ENCODE measurements around the gene GABRG3. TPM values are rescaled to one million over a fixed set of nuclear protein-coding genes. Genes with fewer than 3 reads are reported as not detected.
A peak's percentile ranks its signal among the peaks of the same experiment; 100 is the strongest.

GABRG3 gene
- total and polyA plus RNA-seq, 2 experiments from 2014 or later, result 0.15 to 0.43 TPM

DNA sequence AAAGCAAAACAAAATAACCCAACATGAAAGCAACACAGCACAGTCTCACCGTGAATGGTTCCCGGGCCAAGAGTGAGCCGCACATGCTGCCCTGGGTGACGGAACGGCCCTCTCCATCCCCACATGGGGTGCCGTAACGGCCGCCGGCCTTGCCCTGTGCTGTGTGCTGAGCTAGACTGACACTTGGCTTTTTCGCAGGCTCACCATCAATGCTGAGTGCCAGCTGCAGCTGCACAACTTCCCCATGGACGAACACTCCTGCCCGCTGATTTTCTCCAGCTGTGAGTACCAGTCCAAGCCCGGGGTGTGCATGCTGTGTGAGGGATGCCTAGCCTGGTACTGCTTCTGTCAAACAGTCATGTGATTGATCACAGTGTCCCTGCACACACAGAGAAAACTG lies 357.6 kb downstream of the GABRG3 start:
- WGBS (ENCODE audit: low lambda C conversion rate, missing lambda C conversion rate), result 87% methylated on average over 13 of the region's 13 CpGs

DNA sequence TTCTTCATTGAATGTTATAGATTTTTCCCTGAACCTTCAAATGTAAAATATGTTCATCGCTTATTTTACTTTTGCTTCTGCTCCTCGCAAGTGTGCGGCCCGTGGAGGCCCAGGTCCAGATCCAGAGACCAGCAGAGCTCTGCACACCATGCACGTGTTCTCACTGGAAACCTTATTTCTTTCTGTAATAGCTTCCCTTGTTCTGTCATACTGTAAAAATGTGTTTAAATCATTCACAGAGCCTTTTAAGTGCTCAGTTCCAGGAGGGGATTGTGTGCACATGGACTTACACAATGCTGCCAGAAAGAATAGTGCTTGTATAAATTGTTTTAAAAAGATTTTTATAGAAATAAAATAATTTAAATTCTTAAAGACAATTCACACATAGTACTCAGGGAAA lies 359.3 kb downstream of the GABRG3 start:
- no peaks in the 10 kb centered on the region for H3K79me2 ChIP-seq
- H4K20me1 ChIP-seq (ENCODE audit: insufficient read depth, poor library complexity, severe bottlenecking), result no peaks in the 10 kb centered on the region
- WGBS (ENCODE audit: low lambda C conversion rate, missing lambda C conversion rate), result 92% methylated on average over 5 of the region's 5 CpGs
- no peak overlapping the region for H3K27ac ChIP-seq
- no peak overlapping the region for H3K4me3 ChIP-seq
- no peaks in the 10 kb centered on the region for H3K9me2 ChIP-seq (replicated peaks; ENCODE audit: insufficient read depth)
- no peak overlapping the region for H3K4me2 ChIP-seq
- H3K4me1 ChIP-seq (ENCODE audit: insufficient read depth), result no peaks in the 10 kb centered on the region
- no peak for TF ChIP-seq EZH2 (IDR thresholded peaks at IDR 0.05; ENCODE audit: borderline replicate concordance)
- TF ChIP-seq, protein P1, sequence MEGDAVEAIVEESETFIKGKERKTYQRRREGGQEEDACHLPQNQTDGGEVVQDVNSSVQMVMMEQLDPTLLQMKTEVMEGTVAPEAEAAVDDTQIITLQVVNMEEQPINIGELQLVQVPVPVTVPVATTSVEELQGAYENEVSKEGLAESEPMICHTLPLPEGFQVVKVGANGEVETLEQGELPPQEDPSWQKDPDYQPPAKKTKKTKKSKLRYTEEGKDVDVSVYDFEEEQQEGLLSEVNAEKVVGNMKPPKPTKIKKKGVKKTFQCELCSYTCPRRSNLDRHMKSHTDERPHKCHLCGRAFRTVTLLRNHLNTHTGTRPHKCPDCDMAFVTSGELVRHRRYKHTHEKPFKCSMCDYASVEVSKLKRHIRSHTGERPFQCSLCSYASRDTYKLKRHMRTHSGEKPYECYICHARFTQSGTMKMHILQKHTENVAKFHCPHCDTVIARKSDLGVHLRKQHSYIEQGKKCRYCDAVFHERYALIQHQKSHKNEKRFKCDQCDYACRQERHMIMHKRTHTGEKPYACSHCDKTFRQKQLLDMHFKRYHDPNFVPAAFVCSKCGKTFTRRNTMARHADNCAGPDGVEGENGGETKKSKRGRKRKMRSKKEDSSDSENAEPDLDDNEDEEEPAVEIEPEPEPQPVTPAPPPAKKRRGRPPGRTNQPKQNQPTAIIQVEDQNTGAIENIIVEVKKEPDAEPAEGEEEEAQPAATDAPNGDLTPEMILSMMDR (IDR thresholded peaks at IDR 0.05; ENCODE audit: poor library complexity), result no peak
- no peak for TF ChIP-seq EZH2phosphoT487 (IDR thresholded peaks at IDR 0.05; ENCODE audit: low read depth, severe bottlenecking, unreplicated experiment)
- H3K36me3 ChIP-seq (replicated peaks; ENCODE audit: insufficient read depth, low read depth), result no peaks in the 10 kb centered on the region
- H3K27me3 ChIP-seq, result no peaks in the 10 kb centered on the region
- DNase-seq (ENCODE audit: low spot score), result no peak
- no peaks in the 10 kb centered on the region for H3K9me3 ChIP-seq (ENCODE audit: low read depth)
- H2AFZ ChIP-seq, result no peak overlapping the region

More for the DNA sequence above, 357.6 kb downstream of the GABRG3 start:
- Histone ChIP-seq H4K20me1 (ENCODE audit: insufficient read depth, poor library complexity, severe bottlenecking) (no peaks in the 10 kb centered on the region), H2AFZ (no peak overlapping the region), H3K79me2 (no peaks in the 10 kb centered on the region), H3K36me3 (replicated peaks; ENCODE audit: insufficient read depth, low read depth) (no peaks in the 10 kb centered on the region), H3K9me3 (ENCODE audit: low read depth) (no peaks in the 10 kb centered on the region), H3K4me2 (peak overlapping the region; percentile 47), H3K27me3 (no peaks in the 10 kb centered on the region), H3K4me3 (no peak overlapping the region), H3K4me1 (ENCODE audit: insufficient read depth) (no peaks in the 10 kb centered on the region), H3K9me2 (replicated peaks; ENCODE audit: insufficient read depth) (no peaks in the 10 kb centered on the region), H3K27ac (no peak overlapping the region)
- TF ChIP-seq, protein P1 (IDR thresholded peaks at IDR 0.05; ENCODE audit: poor library complexity), result no peak
- TF ChIP-seq EZH2phosphoT487 (IDR thresholded peaks at IDR 0.05; ENCODE audit: low read depth, severe bottlenecking, unreplicated experiment) (no peak), EZH2 (IDR thresholded peaks at IDR 0.05; ENCODE audit: borderline replicate concordance) (no peak)
- DNase-seq (ENCODE audit: low spot score), result no peak

- Histone ChIP-seq H3K9me3 (ENCODE audit: low read depth) (no peaks in the 10 kb centered on the region), H3K4me1 (ENCODE audit: insufficient read depth) (no peaks in the 10 kb centered on the region), H2AFZ (no peak overlapping the region), H3K27me3 (no peaks in the 10 kb centered on the region), H3K4me2 (no peak overlapping the region), H3K36me3 (replicated peaks; ENCODE audit: insufficient read depth, low read depth) (no peaks in the 10 kb centered on the region), H3K79me2 (no peaks in the 10 kb centered on the region), H4K20me1 (ENCODE audit: insufficient read depth, poor library complexity, severe bottlenecking) (no peaks in the 10 kb centered on the region), H3K9me2 (replicated peaks; ENCODE audit: insufficient read depth) (no peaks in the 10 kb centered on the region), H3K4me3 (no peak overlapping the region), H3K27ac (no peak overlapping the region)
- TF ChIP-seq EZH2 (IDR thresholded peaks at IDR 0.05; ENCODE audit: borderline replicate concordance) (no peak), EZH2phosphoT487 (IDR thresholded peaks at IDR 0.05; ENCODE audit: low read depth, severe bottlenecking, unreplicated experiment) (no peak)
- TF ChIP-seq, protein P1 (IDR thresholded peaks at IDR 0.05; ENCODE audit: poor library complexity), result no peak
- WGBS (ENCODE audit: low lambda C conversion rate, missing lambda C conversion rate), result 75% methylated on average over 1 of the region's 1 CpG
- DNase-seq (ENCODE audit: low spot score), result no peak
Observed at GRCh38 chr15:27336676-27337075, 365.7 kb downstream of the GABRG3 start.

DNA sequence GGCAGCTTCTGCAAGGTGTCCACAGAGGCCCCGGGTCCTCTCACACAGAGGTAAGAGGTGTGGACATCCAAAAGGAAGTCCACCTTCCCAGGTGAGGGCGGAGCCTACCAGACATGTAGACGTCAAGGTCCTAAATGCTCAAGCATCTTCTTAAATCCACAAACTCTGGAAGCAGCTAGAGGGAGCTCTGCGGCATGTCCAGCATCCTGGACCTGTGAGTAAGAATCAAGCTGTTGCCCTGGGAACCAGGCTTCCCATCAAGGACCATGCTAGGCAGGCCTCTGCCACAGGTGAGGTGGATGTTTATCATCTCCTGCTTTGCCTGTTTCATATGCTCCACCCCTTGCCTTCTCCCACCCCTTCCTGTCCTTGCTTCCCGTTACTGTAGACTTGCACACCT lies 368.2 kb downstream of the GABRG3 start:
- H3K79me2 ChIP-seq, result no peaks in the 10 kb centered on the region
- H4K20me1 ChIP-seq (ENCODE audit: insufficient read depth, poor library complexity, severe bottlenecking), result no peaks in the 10 kb centered on the region
- H3K9me3 ChIP-seq (ENCODE audit: low read depth), result no peaks in the 10 kb centered on the region
- H2AFZ ChIP-seq, result no peak overlapping the region
- DNase-seq (ENCODE audit: low spot score), result no peak
- H3K9me2 ChIP-seq (replicated peaks; ENCODE audit: insufficient read depth), result no peaks in the 10 kb centered on the region
- no peak overlapping the region for H3K27ac ChIP-seq
- no peaks in the 10 kb centered on the region for H3K27me3 ChIP-seq
- 82% methylated on average over 5 of the region's 5 CpGs for WGBS (ENCODE audit: low lambda C conversion rate, missing lambda C conversion rate)
- TF ChIP-seq, protein P1 (IDR thresholded peaks at IDR 0.05; ENCODE audit: poor library complexity), result no peak
- TF ChIP-seq EZH2 (IDR thresholded peaks at IDR 0.05; ENCODE audit: borderline replicate concordance), result no peak
- no peak for TF ChIP-seq EZH2phosphoT487 (IDR thresholded peaks at IDR 0.05; ENCODE audit: low read depth, severe bottlenecking, unreplicated experiment)
- no peak overlapping the region for H3K4me2 ChIP-seq
- no peak overlapping the region for H3K4me3 ChIP-seq
- H3K36me3 ChIP-seq (replicated peaks; ENCODE audit: insufficient read depth, low read depth), result no peaks in the 10 kb centered on the region
- no peaks in the 10 kb centered on the region for H3K4me1 ChIP-seq (ENCODE audit: insufficient read depth)
